Coronary artery (tissue), 2 donors: Measurements from ENCODE around the gene RELB.

Source experiments
- DNase-seq: peaks from one replicate; pipeline ENCODE4 v3.0.0-alpha.2; 2017; ENCODE audit warnings: low spot score
- H3K27ac ChIP-seq, 2 donors: fragments of 200-600 bp; sonication (generic); one replicate each; pipeline ENCODE4 v1.5.1; 2016 to 2019
- H3K4me3 ChIP-seq: fragments of 200-600 bp; sonication (generic); 2 replicates; pipeline ENCODE4 v1.5.1; 2016; ENCODE audit warnings: mild to moderate bottlenecking, moderate library complexity
- TF ChIP-seq, protein P1 (sequence below): fragments of 200-600 bp; sonication (generic); IDR thresholded peaks from one replicate; pipeline ENCODE4 v1.5.1; 2019; ENCODE audit warnings: antibody characterized with exemption

The RELB gene

DNA sequence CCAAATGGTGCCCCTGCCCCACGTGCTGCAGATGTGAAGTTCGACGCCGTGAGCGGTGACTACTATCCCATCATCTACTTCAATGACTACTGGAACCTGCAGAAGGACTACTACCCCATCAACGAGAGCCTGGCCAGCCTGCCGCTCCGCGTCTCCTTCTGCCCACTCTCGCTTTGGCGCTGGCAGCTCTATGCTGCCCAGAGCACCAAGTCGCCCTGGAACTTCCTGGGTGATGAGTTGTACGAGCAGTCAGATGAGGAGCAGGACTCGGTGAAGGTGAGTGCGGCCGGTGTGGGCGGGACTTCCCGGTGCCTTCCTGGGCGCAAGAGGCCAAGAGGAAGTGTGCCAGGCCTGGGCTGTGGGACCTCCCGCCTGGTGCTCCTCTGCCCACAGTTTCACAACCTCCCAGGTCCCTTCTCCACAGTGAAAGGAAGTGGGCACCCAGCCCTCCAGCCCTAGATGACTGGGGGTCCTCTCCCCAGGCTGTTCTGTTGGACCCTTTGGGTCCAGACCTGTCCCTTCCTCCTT lies 14.1 kb upstream of the RELB start:
- H3K4me3 ChIP-seq = no peak overlapping the region
- DNase-seq = no peak
- no peak overlapping the region for H3K27ac ChIP-seq
- TF ChIP-seq, protein P1, sequence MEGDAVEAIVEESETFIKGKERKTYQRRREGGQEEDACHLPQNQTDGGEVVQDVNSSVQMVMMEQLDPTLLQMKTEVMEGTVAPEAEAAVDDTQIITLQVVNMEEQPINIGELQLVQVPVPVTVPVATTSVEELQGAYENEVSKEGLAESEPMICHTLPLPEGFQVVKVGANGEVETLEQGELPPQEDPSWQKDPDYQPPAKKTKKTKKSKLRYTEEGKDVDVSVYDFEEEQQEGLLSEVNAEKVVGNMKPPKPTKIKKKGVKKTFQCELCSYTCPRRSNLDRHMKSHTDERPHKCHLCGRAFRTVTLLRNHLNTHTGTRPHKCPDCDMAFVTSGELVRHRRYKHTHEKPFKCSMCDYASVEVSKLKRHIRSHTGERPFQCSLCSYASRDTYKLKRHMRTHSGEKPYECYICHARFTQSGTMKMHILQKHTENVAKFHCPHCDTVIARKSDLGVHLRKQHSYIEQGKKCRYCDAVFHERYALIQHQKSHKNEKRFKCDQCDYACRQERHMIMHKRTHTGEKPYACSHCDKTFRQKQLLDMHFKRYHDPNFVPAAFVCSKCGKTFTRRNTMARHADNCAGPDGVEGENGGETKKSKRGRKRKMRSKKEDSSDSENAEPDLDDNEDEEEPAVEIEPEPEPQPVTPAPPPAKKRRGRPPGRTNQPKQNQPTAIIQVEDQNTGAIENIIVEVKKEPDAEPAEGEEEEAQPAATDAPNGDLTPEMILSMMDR = no peak

DNA sequence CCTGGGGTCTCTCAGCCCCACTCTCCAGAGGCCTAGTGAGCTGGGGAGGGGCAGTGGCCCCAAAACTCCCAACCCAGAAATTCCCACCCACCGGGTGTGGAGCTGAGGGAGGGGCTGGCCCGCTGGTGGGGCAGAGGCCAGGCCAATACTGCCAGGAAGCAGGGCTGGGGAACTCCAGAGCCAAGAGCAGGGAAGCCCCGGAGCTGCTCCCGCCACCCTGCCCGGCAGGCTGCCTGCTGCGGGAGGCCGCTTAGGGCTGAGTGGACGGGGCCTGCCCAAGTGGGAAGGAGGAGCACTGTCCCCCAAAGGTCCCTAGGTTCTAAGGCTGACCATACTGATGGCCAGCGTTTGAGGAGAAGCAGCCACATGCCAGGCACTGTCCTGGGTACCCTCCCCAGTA lies 13.0 kb upstream of the RELB start:
- H3K4me3 ChIP-seq = no peak overlapping the region
- TF ChIP-seq, protein P1 = no peak
- DNase-seq = no peak
- no peak overlapping the region for H3K27ac ChIP-seq

DNA sequence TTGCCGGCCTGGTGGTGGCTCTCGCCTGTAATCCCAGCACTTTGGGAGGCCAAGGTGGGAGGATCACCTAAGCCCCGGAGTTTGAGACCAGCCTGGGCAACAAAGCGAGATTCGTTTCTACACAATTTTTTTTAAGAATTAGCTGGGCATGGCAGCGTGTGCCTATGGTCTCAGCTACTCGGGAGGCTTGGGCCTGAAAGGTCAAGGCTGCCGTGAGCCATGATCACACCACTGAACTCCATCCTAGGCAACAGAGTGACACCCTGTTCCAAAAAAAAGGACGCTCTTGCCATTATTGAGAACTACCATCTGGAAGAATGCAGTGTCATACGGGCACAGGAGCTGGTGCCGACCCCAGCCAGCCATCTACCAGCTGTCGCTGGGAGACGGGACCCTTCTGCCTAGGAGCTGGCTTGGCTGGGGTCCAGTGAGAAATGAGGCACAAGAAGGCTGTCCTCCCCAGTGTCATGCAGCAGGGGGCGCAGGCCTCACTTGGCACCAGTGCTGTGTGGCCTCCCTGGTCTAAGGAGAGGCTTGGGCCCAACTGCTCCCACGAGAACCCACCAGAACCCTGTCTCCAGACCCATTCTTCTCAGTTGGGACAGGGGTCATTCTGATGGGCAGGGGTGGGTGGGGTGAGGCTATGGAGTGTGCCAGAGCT lies 12.2 kb upstream of the RELB start:
- DNase-seq = no peak
- Histone ChIP-seq H3K4me3 (no peak overlapping the region), H3K27ac (no peak overlapping the region)
- TF ChIP-seq, protein P1 = peak; percentile 33

DNA sequence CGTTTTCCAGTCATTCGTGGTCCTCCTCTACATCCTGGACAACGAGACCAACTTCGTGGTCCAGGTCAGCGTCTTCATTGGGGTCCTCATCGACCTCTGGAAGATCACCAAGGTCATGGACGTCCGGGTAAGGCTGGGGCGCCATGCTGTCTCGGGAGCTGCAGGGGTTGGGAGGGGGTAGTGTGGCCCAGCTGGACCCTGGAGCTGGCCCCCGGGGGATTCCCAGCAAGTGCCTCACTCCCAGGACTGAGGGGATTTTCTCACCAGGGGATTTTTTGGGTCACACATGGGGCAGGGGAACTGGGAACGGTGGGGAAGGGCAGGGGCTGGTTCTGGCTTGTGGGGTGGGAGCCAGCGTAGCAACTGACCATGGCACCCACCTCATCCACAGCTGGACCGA lies 10.8 kb upstream of the RELB start:
- TF ChIP-seq, protein P1 = no peak

DNA sequence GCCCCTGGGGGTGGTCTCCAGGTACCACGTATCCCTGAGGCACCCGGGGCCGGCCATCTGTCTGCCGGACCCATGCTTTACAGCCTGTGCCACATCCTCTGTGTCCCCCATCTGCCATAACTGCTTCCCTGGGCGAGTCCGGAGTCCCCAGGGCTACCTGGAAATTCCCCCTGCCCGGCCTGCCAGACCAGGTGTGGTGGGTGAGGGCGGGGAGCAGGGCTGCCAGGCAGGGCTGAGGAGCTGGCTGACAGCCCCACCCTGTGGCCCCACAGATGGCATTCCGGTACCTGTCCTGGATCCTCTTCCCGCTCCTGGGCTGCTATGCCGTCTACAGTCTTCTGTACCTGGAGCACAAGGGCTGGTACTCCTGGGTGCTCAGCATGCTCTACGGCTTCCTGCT lies 10.3 kb upstream of the RELB start:
- DNase-seq = no peak
- TF ChIP-seq, protein P1 = no peak
- no peak overlapping the region for H3K4me3 ChIP-seq
- H3K27ac ChIP-seq = no peak overlapping the region

More for the DNA sequence above, 10.8 kb upstream of the RELB start:
- no peak overlapping the region for H3K27ac ChIP-seq
- no peak for DNase-seq
- no peak overlapping the region for H3K4me3 ChIP-seq

DNA sequence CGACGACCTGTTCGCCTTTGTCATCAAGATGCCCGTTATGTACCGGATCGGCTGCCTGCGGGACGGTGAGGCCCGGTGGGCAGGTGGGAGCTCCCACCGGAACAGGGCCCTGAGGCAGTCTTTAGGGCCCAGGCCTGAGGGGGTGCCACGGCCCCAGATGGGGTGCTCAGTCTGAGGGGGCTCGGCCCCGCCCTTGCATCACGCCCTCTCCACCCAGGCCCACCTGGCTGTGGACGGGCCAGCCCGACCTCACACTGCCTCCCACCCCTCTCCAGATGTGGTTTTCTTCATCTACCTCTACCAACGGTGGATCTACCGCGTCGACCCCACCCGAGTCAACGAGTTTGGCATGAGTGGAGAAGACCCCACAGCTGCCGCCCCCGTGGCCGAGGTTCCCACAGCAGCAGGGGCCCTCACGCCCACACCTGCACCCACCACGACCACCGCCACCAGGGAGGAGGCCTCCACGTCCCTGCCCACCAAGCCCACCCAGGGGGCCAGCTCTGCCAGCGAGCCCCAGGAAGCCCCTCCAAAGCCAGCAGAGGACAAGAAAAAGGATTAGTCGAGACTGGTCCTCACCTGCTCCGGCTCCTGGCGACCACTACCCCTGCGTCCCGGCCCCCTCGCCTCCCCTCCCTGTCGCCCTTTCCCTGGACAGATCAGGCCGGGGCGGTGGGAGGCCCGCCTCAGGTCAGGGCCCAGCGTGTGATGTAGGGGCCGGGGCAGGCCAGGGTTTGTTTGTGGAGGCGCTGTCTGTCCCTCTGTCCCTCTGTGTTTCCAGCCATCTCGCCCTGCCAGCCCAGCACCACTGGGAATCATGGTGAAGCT lies 8.7 kb upstream of the RELB start:
- DNase-seq = no peak
- TF ChIP-seq, protein P1 = no peak
- Histone ChIP-seq H3K4me3 (no peak overlapping the region), H3K27ac (no peak overlapping the region)

DNA sequence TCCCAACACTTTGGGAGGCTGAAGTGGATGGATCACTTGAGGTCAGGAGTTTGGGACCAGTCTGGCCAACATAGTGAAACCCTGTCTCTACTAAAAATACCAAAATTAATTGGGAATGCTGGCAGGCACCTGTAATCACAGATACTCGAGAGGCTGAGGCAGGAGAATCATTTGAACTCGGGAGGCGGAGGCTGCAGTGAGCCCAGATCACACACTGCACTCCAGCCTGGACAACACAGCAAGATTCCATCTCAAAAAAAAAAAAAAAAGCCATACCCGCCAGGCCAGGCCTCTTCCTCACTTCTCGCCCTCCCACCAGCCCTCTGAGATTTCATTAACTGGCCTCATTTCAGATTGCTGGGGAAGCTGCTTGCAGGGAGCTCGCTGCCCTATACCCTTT lies 7.7 kb upstream of the RELB start:
- H3K27ac ChIP-seq = no peak overlapping the region
- no peak overlapping the region for H3K4me3 ChIP-seq
- DNase-seq = no peak
- TF ChIP-seq, protein P1 = no peak
